Skin epidermis (tissue), 12 donors: ENCODE data around the gene GIPC3.
A peak's percentile ranks its signal among the peaks of the same experiment; 100 is the strongest.
"Not testable (repeated sequence)": the region's sequence is repeated elsewhere in the genome, so short reads cannot be mapped to it uniquely, and the experiment has no call there.

Source experiments
- H3K27ac ChIP-seq, 21 experiments: fragments of 200-600 bp; sonication (generic) in 11 of 21; one replicate each; pipeline ENCODE4 v1.5.0; 2020; ENCODE audit warnings: mild to moderate bottlenecking in 3 of 21, inconsistent platforms in 2 of 21, moderate library complexity in 2 of 21
- H3K4me3 ChIP-seq, 7 experiments: fragments of 200-600 bp; sonication (generic) in 2 of 7; one replicate each; pipeline ENCODE4 v1.5.0; 2020; ENCODE audit warnings: inconsistent platforms in 2 of 7, mild to moderate bottlenecking in 2 of 7, moderate library complexity in 1 of 7

GIPC3 gene

DNA sequence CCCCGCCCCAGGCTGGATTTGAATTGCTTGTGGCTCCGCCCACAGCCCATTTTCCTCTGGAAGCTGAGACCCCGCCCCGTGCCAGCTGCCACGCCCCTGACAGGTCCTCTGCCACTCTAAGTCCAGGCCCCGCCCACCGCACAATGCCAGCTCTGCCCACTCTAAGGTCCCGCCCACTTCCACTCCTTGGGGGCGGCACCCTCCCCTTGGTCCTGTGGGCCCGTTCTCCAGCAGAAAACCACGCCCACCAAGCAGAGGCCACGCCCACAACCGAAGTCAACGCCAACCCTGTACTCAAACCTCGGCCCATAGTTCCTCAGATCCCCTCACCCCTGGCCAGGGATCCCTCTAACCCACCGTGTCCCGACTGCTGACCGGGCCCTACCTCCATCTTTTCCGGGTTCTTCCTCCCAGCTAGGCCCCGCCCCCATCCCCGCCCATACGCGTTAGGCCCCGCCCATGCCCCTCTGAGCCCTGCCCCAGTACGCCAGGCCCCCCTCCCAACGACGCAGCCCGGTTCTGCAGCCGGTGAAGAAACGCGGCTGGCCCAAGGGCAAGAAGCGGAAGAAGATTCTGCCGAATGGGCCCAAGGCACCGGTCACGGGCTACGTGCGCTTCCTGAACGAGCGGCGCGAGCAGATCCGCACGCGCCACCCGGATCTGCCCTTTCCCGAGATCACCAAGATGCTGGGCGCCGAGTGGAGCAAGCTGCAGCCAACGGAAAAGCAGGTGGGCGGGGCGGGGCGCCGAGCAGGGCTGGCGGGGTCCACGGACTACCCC lies 11.2 kb upstream of the GIPC3 start:
- Histone ChIP-seq H3K4me3 (peak overlapping the region; percentile 71 to 89 (median 86)), H3K27ac (peak overlapping the region in 8 of 21 experiments; percentile 83 to 96 (median 92))

DNA sequence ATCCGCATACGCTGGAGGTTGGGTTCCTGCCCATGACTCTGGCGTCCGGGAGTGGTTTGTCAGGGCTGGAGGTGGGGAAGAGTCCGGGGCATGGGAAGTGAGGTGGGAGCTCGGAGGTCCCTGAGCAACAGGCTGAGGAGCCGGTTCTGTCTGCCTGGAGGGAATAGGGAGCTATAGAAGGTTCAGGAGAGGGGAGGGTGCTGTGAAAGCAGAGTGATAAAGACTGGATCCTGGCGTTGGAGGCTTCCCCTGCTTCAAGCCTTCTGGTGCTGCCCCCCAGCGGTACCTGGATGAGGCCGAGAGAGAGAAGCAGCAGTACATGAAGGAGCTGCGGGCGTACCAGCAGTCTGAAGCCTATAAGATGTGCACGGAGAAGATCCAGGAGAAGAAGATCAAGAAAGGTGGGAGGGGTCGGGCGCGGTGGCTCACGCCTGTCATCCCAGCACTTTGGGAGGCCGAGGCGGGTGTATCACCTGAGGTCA lies 10.0 kb upstream of the GIPC3 start:
- Histone ChIP-seq H3K27ac (no peak overlapping the region), H3K4me3 (no peak overlapping the region)

DNA sequence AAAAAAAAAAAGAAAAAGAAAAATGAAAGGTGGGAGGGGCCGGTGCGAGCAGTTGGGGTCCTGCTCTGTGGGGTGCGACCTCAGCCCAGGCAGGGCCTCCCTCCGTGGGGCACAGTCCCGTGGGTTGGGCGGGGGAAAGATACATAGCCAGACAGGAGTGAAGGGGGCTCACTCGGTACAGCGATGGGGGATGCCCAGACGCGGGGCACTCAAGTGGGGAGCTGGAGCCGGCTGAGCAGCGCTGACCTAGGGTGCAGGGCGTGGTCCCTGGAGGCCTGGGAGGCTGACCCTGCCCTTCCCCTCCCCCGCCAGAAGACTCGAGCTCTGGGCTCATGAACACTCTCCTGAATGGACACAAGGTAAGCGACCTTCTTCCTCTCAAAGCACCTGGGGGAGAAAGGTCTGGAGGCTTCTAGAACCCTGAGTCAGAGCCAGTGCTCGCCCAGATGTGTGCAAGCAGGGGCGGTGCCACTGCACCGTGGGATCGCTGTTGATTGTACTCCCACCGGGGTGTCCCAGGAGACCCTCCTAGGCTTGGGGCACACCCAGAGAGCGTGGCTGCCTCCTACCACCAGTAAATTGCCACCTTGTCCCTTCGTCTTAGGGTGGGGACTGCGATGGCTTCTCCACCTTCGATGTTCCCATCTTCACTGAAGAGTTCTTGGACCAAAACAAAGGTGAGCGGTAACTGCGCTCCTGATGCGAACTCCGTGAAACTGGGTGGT lies 9.2 kb upstream of the GIPC3 start:
- Histone ChIP-seq H3K27ac (peak overlapping the region in 1 of 21 experiments; percentile 3), H3K4me3 (peak overlapping the region in 3 of 7 experiments; percentile 22 to 34 (median 29))

GRCh38 chr19:3576696-3577443 lies 8.4 kb upstream of the GIPC3 start:
- Histone ChIP-seq H3K27ac (peak overlapping the region in 3 of 21 experiments; percentile 3 to 66 (median 50)), H3K4me3 (peak overlapping the region in 3 of 7 experiments; percentile 22 to 34 (median 29))

DNA sequence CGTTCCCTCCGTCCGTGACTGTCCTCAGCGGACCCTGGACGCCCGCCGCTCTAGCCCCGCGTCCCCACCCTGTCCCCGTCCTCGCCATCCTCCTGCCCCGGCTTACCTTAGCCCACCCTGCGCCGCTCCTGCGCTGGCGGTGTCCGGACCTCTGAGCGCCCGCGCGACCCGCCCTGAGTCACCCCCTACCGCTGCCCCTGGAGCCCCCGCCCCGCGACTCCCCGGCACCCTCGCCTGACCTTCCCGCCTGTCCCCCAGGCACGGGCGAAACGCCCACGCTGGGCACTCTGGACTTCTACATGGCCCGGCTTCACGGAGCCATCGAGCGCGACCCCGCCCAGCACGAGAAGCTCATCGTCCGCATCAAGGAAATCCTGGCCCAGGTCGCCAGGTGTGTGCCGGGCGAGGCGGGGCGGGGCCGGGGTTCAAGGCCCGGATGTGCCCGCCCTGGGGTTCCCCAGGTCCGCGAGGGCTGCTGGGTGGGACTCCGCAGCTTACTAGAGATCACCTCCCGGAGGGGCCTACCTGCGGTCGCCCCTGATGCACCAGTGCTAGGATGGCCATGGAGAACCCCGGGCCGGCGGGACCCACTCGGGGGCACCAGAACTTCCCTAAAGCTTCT lies 7.4 kb upstream of the GIPC3 start:
- Histone ChIP-seq H3K4me3 (no peak overlapping the region), H3K27ac (peak overlapping the region in 2 of 21 experiments; percentile 22 to 66)

GRCh38 chr19:3578390-3578789 lies 6.9 kb upstream of the GIPC3 start:
- Histone ChIP-seq H3K4me3 (no peak overlapping the region), H3K27ac (no peak overlapping the region)

- no peak overlapping the region for H3K4me3 ChIP-seq
- H3K27ac ChIP-seq = peak overlapping the region in 10 of 21 experiments; percentile 4 to 64 (median 56)
These were observed 4.9 kb upstream of the GIPC3 start for GRCh38 chr19:3580156-3580934.

DNA sequence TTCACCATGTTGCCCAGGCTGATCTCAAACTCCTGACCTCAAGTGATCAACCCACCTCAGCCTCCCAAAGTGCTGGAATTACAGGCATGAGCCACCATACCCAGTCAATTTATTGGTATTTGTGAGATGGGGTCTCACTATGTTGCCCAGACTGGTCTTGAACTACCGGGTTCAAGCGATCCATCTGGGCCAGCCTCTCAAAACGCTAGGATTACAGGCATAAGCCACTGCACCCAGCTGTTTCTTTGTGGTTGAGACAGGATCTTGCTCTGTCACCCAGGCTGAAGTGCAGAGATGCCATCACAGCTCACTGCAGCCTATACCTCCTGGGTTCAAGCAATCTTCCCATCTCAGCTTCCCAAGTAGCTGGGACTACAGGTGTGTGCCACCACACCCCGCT lies 3.5 kb upstream of the GIPC3 start:
- not testable (repeated sequence) for H3K4me3 ChIP-seq, H3K27ac ChIP-seq

- not testable (repeated sequence) for H3K27ac ChIP-seq, H3K4me3 ChIP-seq
These were observed 1.1 kb upstream of the GIPC3 start for GRCh38 chr19:3584036-3584802.

DNA sequence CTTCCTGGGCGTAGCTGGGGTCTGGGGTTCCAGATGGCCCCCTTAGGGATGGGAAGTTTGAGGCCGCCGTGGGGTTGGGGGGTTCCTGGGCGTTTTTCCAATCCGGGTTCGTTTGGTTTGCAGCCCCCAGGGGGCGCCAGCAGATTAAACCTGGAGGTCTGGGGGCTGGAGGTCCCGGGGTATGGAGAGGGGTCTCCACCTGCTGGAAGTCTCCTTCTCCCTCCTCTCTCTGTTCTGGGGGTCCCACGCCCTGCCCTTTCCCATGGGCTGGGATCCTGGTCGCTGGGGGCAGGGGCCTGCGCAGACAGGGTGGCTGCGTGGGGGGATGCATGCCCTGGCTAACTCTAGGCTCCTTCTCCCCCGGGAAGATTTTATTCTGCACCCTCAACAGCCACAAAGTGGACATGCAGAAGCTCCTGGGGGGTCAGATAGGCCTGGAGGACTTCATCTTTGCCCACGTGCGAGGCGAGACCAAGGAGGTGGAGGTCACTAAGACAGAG lies 899 bp downstream of the GIPC3 start:
- Histone ChIP-seq H3K27ac (no peak overlapping the region), H3K4me3 (peak overlapping the region in 4 of 7 experiments; percentile 8 to 30 (median 22))

DNA sequence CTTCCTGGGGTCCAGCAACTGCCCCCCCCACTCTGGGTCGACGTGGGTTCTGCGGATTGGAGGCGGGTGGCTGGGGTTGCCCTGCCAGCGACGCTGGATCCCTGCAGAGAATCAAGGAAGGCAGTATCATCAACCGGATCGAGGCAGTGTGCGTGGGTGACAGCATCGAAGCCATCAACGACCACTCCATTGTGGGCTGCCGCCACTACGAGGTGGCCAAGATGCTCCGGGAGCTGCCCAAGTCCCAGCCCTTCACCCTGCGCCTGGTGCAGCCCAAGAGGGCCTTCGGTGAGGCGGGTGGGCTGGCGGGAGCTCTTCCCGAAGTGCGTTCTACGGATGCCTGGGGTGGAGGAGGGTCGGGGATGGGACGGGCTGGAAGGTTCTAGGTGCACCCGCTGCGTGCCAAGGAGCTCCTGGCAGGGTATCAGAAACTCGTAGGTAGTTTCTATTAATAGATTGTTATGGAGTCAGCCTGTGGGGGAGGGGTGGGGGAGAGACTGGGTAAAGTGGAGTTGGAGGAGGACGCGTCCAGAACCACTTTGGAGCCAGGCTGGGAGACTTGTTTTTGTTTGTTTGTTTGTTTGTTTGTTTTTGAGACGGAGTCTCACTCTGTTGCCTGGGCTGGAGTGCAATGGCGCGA lies 1.5 kb downstream of the GIPC3 start:
- no peak overlapping the region for H3K4me3 ChIP-seq
- H3K27ac ChIP-seq = no peak overlapping the region

- H3K4me3 ChIP-seq = no peak overlapping the region
- H3K27ac ChIP-seq = no peak overlapping the region
These were observed 4.2 kb downstream of the GIPC3 start for GRCh38 chr19:3589439-3589838.

- Histone ChIP-seq H3K4me3 (no peak overlapping the region), H3K27ac (no peak overlapping the region)
These were observed 4.7 kb downstream of the GIPC3 start for GRCh38 chr19:3589949-3590348.

- H3K27ac ChIP-seq = no peak overlapping the region
- H3K4me3 ChIP-seq = no peak overlapping the region
These were observed 5.8 kb downstream of the GIPC3 start for GRCh38 chr19:3590991-3591659.

DNA sequence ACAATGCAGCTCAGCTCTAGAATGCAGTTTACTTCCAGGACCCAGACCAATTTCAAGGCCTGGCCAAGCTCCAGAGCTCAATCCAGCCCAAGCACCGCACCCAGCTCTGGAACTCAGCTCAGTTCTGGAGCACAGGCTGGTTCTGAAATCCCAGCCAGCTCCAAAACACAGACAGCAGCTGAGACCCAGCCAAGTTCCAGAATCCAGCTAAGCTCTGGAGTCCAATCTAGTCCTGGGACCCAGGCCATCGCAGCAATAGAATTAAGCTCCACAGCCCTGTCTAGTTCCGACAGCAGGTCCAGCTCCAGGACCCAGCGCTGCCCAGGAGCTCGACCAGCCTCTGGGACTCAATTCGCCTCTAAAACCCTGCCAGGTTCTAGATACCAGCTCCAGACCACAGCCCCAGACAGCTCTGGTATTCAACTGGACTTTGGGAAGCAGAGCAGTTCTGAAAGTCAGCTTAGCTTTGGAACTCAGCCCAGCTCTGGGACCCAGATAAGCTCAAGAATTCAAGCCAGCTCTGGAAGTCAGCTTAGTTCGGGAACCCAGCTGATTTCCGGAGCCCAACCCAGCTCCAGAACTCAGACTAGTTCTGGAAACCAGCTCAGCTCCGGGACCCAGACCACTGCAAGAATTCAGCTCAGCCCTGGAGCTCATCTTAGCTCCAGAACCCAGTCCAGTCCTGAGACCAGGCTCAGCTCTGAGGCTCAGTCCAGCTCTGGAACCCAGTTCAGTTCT lies 6.8 kb downstream of the GIPC3 start:
- no peak overlapping the region for H3K4me3 ChIP-seq
- H3K27ac ChIP-seq = no peak overlapping the region

DNA sequence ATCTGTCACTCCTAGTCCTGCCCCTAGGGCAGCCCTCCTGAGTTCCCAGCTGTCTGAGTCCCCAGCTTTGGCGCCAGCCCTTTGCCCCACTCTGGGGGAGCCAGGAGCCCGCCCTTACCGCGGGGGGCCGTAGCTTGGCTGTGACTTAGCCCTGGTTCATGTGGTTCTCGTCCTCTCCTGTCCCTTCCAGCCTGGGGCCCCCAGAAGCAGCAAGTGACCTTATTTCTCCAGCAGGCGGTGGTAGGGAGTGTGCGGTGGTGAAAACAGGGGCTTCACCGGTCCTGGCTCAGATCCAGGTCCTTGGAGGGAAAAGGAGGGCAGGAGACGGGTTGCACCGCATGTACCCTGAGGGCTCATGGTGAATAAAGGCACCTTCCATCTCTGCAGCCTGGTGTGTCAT lies 7.9 kb downstream of the GIPC3 start:
- H3K27ac ChIP-seq = no peak overlapping the region

More for the DNA sequence above, 7.9 kb downstream of the GIPC3 start:
- no peak overlapping the region for H3K4me3 ChIP-seq
